Dendritic cell treated with granulocyte-macrophage colony-stimulating factor and Interleukin-4, amounts not matched to agents 40 ng/mL and 50 ng/mL, for 4 days (primary cell): ENCODE results near the gene MACF1.

Experiments
- H3K27ac Mint-ChIP-seq: one replicate; pipeline ENCODE4 v1.8.0; 2022; ENCODE audit warnings: mild to moderate bottlenecking, mixed read lengths
- H3K27me3 Mint-ChIP-seq: one replicate; pipeline ENCODE4 v1.8.0; 2022; ENCODE audit warnings: mild to moderate bottlenecking, mixed read lengths
- H3K36me3 Mint-ChIP-seq: one replicate; pipeline ENCODE4 v1.8.0; 2022; ENCODE audit warnings: low read depth, mixed read lengths
- H3K4me1 Mint-ChIP-seq: one replicate; pipeline ENCODE4 v1.8.0; 2022; ENCODE audit warnings: low read depth, mixed read lengths
- H3K4me3 Mint-ChIP-seq: one replicate; pipeline ENCODE4 v1.8.0; 2022; ENCODE audit warnings: mild to moderate bottlenecking, moderate library complexity, mixed read lengths
- H3K9me3 Mint-ChIP-seq: one replicate; pipeline ENCODE4 v1.8.0; 2022; ENCODE audit warnings: mixed read lengths
- intact Hi-C: fragments of 100-400 bp; cut with micrococcal nuclease; formaldehyde crosslinking; loops from one replicate; pipeline ENCODE4 v1.15.0; 2022

The MACF1 gene

GRCh38 chr1:39407896-39408640 is 203.6 kb downstream of the MACF1 start:
- no peaks in the 10 kb centered on the region for H3K27me3 Mint-ChIP-seq
- intact Hi-C loops: loop anchor here (1.0 kb wide), 1 partner anchor 10 kb away; no protein-coding TSS in a partner anchor
- peak overlapping the region; percentile 84 for H3K4me3 Mint-ChIP-seq
- H3K27ac Mint-ChIP-seq: peak overlapping the region; percentile 78
- peaks cover 35% of the 10 kb centered on the region for H3K36me3 Mint-ChIP-seq
- H3K9me3 Mint-ChIP-seq: no peaks in the 10 kb centered on the region
- H3K4me1 Mint-ChIP-seq: peaks cover 63% of the 10 kb centered on the region

- H3K4me1 Mint-ChIP-seq: peaks cover 59% of the 10 kb centered on the region
- no peaks in the 10 kb centered on the region for H3K27me3 Mint-ChIP-seq
- H3K27ac Mint-ChIP-seq: peak overlapping the region; percentile 78
- intact Hi-C loops: loop anchor here (1.0 kb wide), 1 partner anchor 10 kb away; no protein-coding TSS in a partner anchor
- H3K4me3 Mint-ChIP-seq: peak overlapping the region; percentile 84
- no peaks in the 10 kb centered on the region for H3K9me3 Mint-ChIP-seq
- peaks cover 38% of the 10 kb centered on the region for H3K36me3 Mint-ChIP-seq
These were observed 204.2 kb downstream of the MACF1 start for GRCh38 chr1:39408641-39409054.

- Mint-ChIP-seq H3K9me3 (no peaks in the 10 kb centered on the region), H3K27ac (peak overlapping the region; percentile 78), H3K4me1 (peaks cover 65% of the 10 kb centered on the region), H3K36me3 (peaks cover 43% of the 10 kb centered on the region), H3K4me3 (peak overlapping the region; percentile 84), H3K27me3 (no peaks in the 10 kb centered on the region)
- intact Hi-C loops: no loop called here
These were observed 204.7 kb downstream of the MACF1 start for GRCh38 chr1:39409055-39409816.

- Mint-ChIP-seq H3K4me3 (no peak overlapping the region), H3K4me1 (peaks cover 55% of the 10 kb centered on the region), H3K27ac (no peak overlapping the region)
These were observed 206.5 kb downstream of the MACF1 start for GRCh38 chr1:39410915-39411436.

GRCh38 chr1:39411526-39412478 is 207.3 kb downstream of the MACF1 start:
- H3K4me3 Mint-ChIP-seq: no peak overlapping the region
- no peaks in the 10 kb centered on the region for H3K9me3 Mint-ChIP-seq
- H3K27ac Mint-ChIP-seq: no peak overlapping the region
- intact Hi-C loops: loop anchor here (10.0 kb wide), 1 partner anchor 317 kb away; no protein-coding TSS in a partner anchor
- H3K27me3 Mint-ChIP-seq: no peaks in the 10 kb centered on the region
- peaks cover 53% of the 10 kb centered on the region for H3K4me1 Mint-ChIP-seq
- peaks cover 45% of the 10 kb centered on the region for H3K36me3 Mint-ChIP-seq

More at GRCh38 chr1:39410915-39411436, 206.5 kb downstream of the MACF1 start:
- Mint-ChIP-seq H3K9me3 (no peaks in the 10 kb centered on the region), H3K36me3 (peaks cover 45% of the 10 kb centered on the region), H3K27me3 (no peaks in the 10 kb centered on the region)
- intact Hi-C loops: loop anchor here (10.0 kb wide), 1 partner anchor 316 kb away; no protein-coding TSS in a partner anchor

GRCh38 chr1:39412892-39413291 is 208.4 kb downstream of the MACF1 start:
- Mint-ChIP-seq H3K4me1 (peaks cover 45% of the 10 kb centered on the region), H3K4me3 (no peak overlapping the region), H3K36me3 (peaks cover 47% of the 10 kb centered on the region), H3K27me3 (no peaks in the 10 kb centered on the region), H3K27ac (no peak overlapping the region), H3K9me3 (no peaks in the 10 kb centered on the region)
- intact Hi-C loops: loop anchor here (10.0 kb wide), 1 partner anchor 318 kb away; no protein-coding TSS in a partner anchor

- peaks cover 46% of the 10 kb centered on the region for H3K4me1 Mint-ChIP-seq
- H3K27ac Mint-ChIP-seq: no peak overlapping the region
- peaks cover 55% of the 10 kb centered on the region for H3K36me3 Mint-ChIP-seq
- no peaks in the 10 kb centered on the region for H3K9me3 Mint-ChIP-seq
- intact Hi-C loops: loop anchor here (10.0 kb wide), 1 partner anchor 319 kb away; no protein-coding TSS in a partner anchor
- no peak overlapping the region for H3K4me3 Mint-ChIP-seq
- H3K27me3 Mint-ChIP-seq: no peaks in the 10 kb centered on the region
These were observed 209.5 kb downstream of the MACF1 start for GRCh38 chr1:39413902-39414528.

GRCh38 chr1:39415553-39415952 is 211.1 kb downstream of the MACF1 start:
- Mint-ChIP-seq H3K4me1 (peaks cover 34% of the 10 kb centered on the region), H3K27me3 (no peaks in the 10 kb centered on the region), H3K36me3 (peaks cover 60% of the 10 kb centered on the region), H3K9me3 (no peaks in the 10 kb centered on the region), H3K27ac (no peak overlapping the region), H3K4me3 (no peak overlapping the region)
- intact Hi-C loops: loop anchor here (10.0 kb wide), 1 partner anchor 321 kb away; no protein-coding TSS in a partner anchor

GRCh38 chr1:39416609-39417008 is 212.1 kb downstream of the MACF1 start:
- intact Hi-C loops: loop anchor here (10.0 kb wide), 1 partner anchor 322 kb away; no protein-coding TSS in a partner anchor

GRCh38 chr1:39418236-39418635 is 213.7 kb downstream of the MACF1 start:
- peaks cover 61% of the 10 kb centered on the region for H3K36me3 Mint-ChIP-seq
- H3K9me3 Mint-ChIP-seq: no peaks in the 10 kb centered on the region
- H3K27ac Mint-ChIP-seq: no peak overlapping the region
- H3K4me1 Mint-ChIP-seq: peaks cover 16% of the 10 kb centered on the region
- intact Hi-C loops: loop anchor here (10.0 kb wide), 1 partner anchor 323 kb away; no protein-coding TSS in a partner anchor
- H3K4me3 Mint-ChIP-seq: no peak overlapping the region
- H3K27me3 Mint-ChIP-seq: no peaks in the 10 kb centered on the region

More at GRCh38 chr1:39416609-39417008, 212.1 kb downstream of the MACF1 start:
- no peaks in the 10 kb centered on the region for H3K27me3 Mint-ChIP-seq
- H3K36me3 Mint-ChIP-seq: peaks cover 59% of the 10 kb centered on the region
- H3K27ac Mint-ChIP-seq: no peak overlapping the region
- no peaks in the 10 kb centered on the region for H3K9me3 Mint-ChIP-seq
- H3K4me1 Mint-ChIP-seq: peaks cover 25% of the 10 kb centered on the region
- no peak overlapping the region for H3K4me3 Mint-ChIP-seq

GRCh38 chr1:39420493-39420892 is 216.0 kb downstream of the MACF1 start:
- Mint-ChIP-seq H3K27me3 (no peaks in the 10 kb centered on the region), H3K36me3 (peaks cover 70% of the 10 kb centered on the region), H3K9me3 (no peaks in the 10 kb centered on the region), H3K27ac (no peak overlapping the region), H3K4me1 (peaks cover 6% of the 10 kb centered on the region), H3K4me3 (no peak overlapping the region)
- intact Hi-C loops: no loop called here

GRCh38 chr1:39422614-39423013 is 218.1 kb downstream of the MACF1 start:
- no peaks in the 10 kb centered on the region for H3K27me3 Mint-ChIP-seq
- H3K27ac Mint-ChIP-seq: no peak overlapping the region
- peaks cover 85% of the 10 kb centered on the region for H3K36me3 Mint-ChIP-seq
- H3K4me3 Mint-ChIP-seq: no peak overlapping the region
- H3K4me1 Mint-ChIP-seq: peaks cover 6% of the 10 kb centered on the region
- intact Hi-C loops: no loop called here
- H3K9me3 Mint-ChIP-seq: no peaks in the 10 kb centered on the region
